ENCODE data around the gene DERL2. TPM values are rescaled to one million over a fixed set of nuclear protein-coding genes. Genes with fewer than 3 reads are reported as not detected.

Gene DERL2
- total and polyA plus RNA-seq, 2 of the 4 experiments (the other 2 are of a cell fraction): 27.4 to 44.2 TPM

DNA sequence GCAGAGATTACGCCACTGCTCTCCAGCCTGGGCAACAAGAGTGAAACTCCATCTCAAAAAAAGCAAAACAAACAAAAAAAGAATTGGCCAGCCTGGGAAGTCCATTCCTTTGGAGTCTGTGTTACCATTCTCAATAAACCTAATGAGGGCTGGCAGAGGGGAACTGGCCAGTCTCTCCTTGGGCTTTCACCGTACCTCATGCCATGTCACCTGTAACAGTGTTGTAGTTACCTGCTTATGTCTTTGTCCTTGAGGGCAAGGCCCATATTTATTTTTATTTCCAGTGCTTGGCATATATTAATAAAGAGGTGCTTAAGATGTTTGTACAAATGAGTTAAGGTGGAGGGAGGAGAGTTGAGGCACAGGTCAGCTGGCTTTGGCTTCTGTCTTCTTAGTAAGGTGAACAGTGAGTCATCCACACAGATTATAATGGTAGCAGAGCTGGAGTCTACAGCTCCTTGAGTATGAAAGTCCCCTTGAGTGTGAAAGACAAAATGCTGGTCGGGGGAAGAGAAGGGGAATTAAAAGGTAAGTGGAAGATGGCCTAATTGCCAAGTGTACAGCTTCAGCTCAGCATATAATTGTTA lies 55.5 kb downstream of the DERL2 start:
- Histone ChIP-seq H3K23ac (ENCODE audit: low read depth, low read length) (no peak overlapping the region), H3K4me1 (ENCODE audit: control insufficient read depth, insufficient read depth, low read length) (peaks cover 8% of the 10 kb centered on the region), H4K8ac (ENCODE audit: low read depth in 2 of 2, low read length in 2 of 2) (no peak overlapping the region), H3K9ac (ENCODE audit: low read depth, low read length) (no peak overlapping the region), H3K56ac (ENCODE audit: extremely low read depth, insufficient read depth, low read length) (no peak overlapping the region), H4K91ac (ENCODE audit: insufficient read depth, low read depth, low read length) (no peak overlapping the region), H4K20me1 (ENCODE audit: insufficient read depth, low read length) (peaks cover 21% of the 10 kb centered on the region), H3K9me3 (ENCODE audit: control insufficient read depth, insufficient read depth, low read length) (no peaks in the 10 kb centered on the region), H2BK5ac (ENCODE audit: low read depth, low read length, poor library complexity, severe bottlenecking) (no peak overlapping the region), H3K18ac (ENCODE audit: low read depth, low read length) (no peak overlapping the region), H2BK15ac (ENCODE audit: low read depth, low read length) (no peak overlapping the region), H3K27ac (ENCODE audit: insufficient read depth, low read length) (no peak overlapping the region), H2AFZ (replicated peaks; ENCODE audit: low read length, poor library complexity) (no peak overlapping the region), H3K36me3 (ENCODE audit: control insufficient read depth, insufficient read depth, low read length) (peaks cover 71% of the 10 kb centered on the region), H3K14ac (replicated peaks; ENCODE audit: low read depth, low read length) (no peak overlapping the region), H3K4me2 (ENCODE audit: low read depth, low read length) (no peak overlapping the region), H2AK9ac (replicated peaks; ENCODE audit: low read depth, low read length, poor library complexity) (no peak overlapping the region), H3K27me3 (ENCODE audit: control insufficient read depth, insufficient read depth, low read length) (no peaks in the 10 kb centered on the region), H3K4me3 (ENCODE audit: insufficient read depth, low read depth, low read length) (no peak overlapping the region), H2AK5ac (ENCODE audit: low read depth, low read length) (no peak overlapping the region), H4K5ac (ENCODE audit: low read depth, low read length) (no peak overlapping the region), H3K4ac (ENCODE audit: low read depth, low read length) (no peak overlapping the region), H3K79me1 (ENCODE audit: low read depth in 1 of 2, low read length in 2 of 2) (peaks cover 39 to 76% of the 10 kb centered on the region in 2 experiments), H2BK20ac (ENCODE audit: low read depth, low read length) (no peak overlapping the region), H3K9me1 (ENCODE audit: insufficient read depth, low read length) (peaks cover 26% of the 10 kb centered on the region), H2BK120ac (ENCODE audit: low read depth, low read length) (no peak overlapping the region)
- no peak for DNase-seq
- TF ChIP-seq RCOR1 (IDR thresholded peaks at IDR 0.05; ENCODE audit: insufficient replicate concordance, low read length) (no peak), CHD1 (IDR thresholded peaks at IDR 0.05; ENCODE audit: low read depth, low read length) (no peak), CEBPB (IDR thresholded peaks at IDR 0.05; ENCODE audit: low read depth, low read length) (no peak), MXI1 (IDR thresholded peaks at IDR 0.05; ENCODE audit: borderline replicate concordance, low read depth, low read length) (no peak), POLR2A (IDR thresholded peaks at IDR 0.05; ENCODE audit: low read depth, low read length) (no peak), ELK1 (IDR thresholded peaks at IDR 0.05; ENCODE audit: borderline replicate concordance, low read depth, low read length) (no peak), MAZ (IDR thresholded peaks at IDR 0.05; ENCODE audit: borderline replicate concordance, low read depth, low read length) (no peak), RFX5 (IDR thresholded peaks at IDR 0.05; ENCODE audit: low read depth, low read length) (no peak), BHLHE40 (IDR thresholded peaks at IDR 0.05; ENCODE audit: low read depth, low read length) (no peak), MAFK (IDR thresholded peaks at IDR 0.05; ENCODE audit: low read depth, low read length) (no peak), RAD21 (IDR thresholded peaks at IDR 0.05; ENCODE audit: low read length) (no peak)
- in situ Hi-C loops (cut with MboI; ENCODE audit: low sequenced_read_pairs): no loop called here
- BruUV-seq (replicated peaks): no TSS peak
- CTCF ChIA-PET: no interaction called here
- POLR2A ChIA-PET (ENCODE audit: unreplicated experiment): interaction anchor here (0.6 kb wide), 1 partner anchor 1540 kb away, joined by 18 read pairs; no protein-coding TSS in a partner anchor
- dilution Hi-C loops (cut with HindIII; ENCODE audit: low sequenced_read_pairs, unreplicated experiment): no loop called here
- intact Hi-C loops (cut with micrococcal nuclease): no loop called here
- no peak for ATAC-seq (ENCODE audit: low read depth)
- WGBS, 2 experiments (ENCODE audit: extremely low coverage in 2 of 2, insufficient read length in 1 of 2): no CpG with 5 or more reads among the region's 3 CpGs

Measured in IMR-90 (cell line).